RWPE2 (cell line): ENCODE measurements around the gene CCDC137.

Experiments
- ATAC-seq: fragments of 200-7000 bp; cut with Tn5 transposase; 3 replicates; pipeline ENCODE4 v1.9.1; 2021; ENCODE audit warnings: low read depth
- DNase-seq: peaks from one replicate; pipeline ENCODE4 v3.0.0-alpha.2; 2020; ENCODE audit warnings: low spot score
- H3K27ac ChIP-seq: fragments of 450-650 bp; 2 replicates; pipeline ENCODE4 v1.5.1; 2017; ENCODE audit warnings: mild to moderate bottlenecking; ENCODE audit not compliant: poor library complexity, severe bottlenecking
- H3K27me3 ChIP-seq: fragments of 250-450 bp; sonication (Bioruptor Pico); 2 replicates; pipeline ENCODE4 v1.5.1; 2021; ENCODE audit warnings: mild to moderate bottlenecking, moderate library complexity; ENCODE audit not compliant: insufficient read depth, poor library complexity, severe bottlenecking
- H3K36me3 ChIP-seq: fragments of 250-450 bp; sonication (Bioruptor Pico); 2 replicates; pipeline ENCODE4 v1.5.1; 2020; ENCODE audit warnings: low read depth, mild to moderate bottlenecking, moderate library complexity
- H3K4me1 ChIP-seq: fragments of 250-450 bp; sonication (Bioruptor Pico); 2 replicates; pipeline ENCODE4 v1.5.1; 2021; ENCODE audit warnings: mild to moderate bottlenecking, moderate library complexity; ENCODE audit not compliant: insufficient read depth, poor library complexity, severe bottlenecking
- H3K4me3 ChIP-seq: fragments of 250-450 bp; sonication (Bioruptor Pico); 2 replicates; pipeline ENCODE4 v1.5.1; 2021; ENCODE audit warnings: mild to moderate bottlenecking, moderate library complexity; ENCODE audit not compliant: severe bottlenecking
- H3K9me3 ChIP-seq: fragments of 250-450 bp; sonication (Bioruptor Pico); 2 replicates; pipeline ENCODE4 v1.5.1; 2021; ENCODE audit warnings: mild to moderate bottlenecking, moderate library complexity; ENCODE audit not compliant: severe bottlenecking
- TF ChIP-seq, protein P1 (sequence below): fragments of 450-650 bp; IDR thresholded peaks from one replicate; pipeline ENCODE4 v1.5.1; 2017; ENCODE audit warnings: mild to moderate bottlenecking, moderate library complexity; ENCODE audit not compliant: poor library complexity, severe bottlenecking

Gene CCDC137

DNA sequence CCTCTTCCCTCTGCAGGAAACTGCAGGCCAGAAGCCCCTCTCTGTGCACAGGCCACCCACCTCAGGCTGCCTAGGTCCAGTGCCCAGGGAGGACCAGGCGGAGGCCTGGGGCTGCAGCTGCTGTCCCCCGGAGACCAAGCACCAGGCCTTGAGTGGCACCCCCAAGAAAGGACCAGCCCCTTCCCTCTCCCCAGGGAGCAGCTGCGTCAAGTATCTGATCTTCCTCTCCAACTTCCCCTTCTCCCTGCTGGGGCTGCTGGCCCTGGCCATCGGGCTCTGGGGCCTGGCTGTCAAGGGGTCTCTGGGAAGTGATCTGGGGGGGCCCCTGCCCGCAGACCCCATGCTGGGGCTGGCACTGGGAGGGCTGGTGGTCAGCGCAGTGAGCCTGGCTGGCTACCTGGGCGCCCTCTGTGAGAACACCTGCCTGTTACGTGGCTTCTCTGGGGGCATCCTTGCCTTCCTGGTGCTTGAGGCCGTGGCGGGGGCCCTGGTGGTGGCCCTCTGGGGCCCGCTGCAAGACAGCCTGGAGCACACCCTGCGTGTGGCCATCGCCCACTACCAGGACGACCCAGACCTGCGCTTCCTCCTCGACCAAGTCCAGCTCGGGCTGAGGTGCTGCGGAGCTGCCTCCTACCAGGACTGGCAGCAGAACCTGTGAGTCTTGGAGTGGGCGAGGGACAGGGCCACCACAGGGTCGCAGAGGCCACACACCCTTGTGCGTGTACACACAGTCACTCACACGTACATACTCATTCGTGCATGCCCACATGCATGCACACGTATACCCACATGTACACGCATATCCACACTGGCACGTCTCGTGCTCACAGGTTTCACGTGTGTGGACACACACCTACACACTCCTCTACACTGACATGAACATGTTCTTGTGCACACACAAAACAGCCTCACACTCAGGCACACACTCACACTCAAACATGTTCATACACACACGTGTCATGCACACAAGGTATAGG is 21.3 kb upstream of the CCDC137 start:
- DNase-seq (no peak), ATAC-seq (no peak)
- no peak overlapping the region for H3K27ac ChIP-seq

DNA sequence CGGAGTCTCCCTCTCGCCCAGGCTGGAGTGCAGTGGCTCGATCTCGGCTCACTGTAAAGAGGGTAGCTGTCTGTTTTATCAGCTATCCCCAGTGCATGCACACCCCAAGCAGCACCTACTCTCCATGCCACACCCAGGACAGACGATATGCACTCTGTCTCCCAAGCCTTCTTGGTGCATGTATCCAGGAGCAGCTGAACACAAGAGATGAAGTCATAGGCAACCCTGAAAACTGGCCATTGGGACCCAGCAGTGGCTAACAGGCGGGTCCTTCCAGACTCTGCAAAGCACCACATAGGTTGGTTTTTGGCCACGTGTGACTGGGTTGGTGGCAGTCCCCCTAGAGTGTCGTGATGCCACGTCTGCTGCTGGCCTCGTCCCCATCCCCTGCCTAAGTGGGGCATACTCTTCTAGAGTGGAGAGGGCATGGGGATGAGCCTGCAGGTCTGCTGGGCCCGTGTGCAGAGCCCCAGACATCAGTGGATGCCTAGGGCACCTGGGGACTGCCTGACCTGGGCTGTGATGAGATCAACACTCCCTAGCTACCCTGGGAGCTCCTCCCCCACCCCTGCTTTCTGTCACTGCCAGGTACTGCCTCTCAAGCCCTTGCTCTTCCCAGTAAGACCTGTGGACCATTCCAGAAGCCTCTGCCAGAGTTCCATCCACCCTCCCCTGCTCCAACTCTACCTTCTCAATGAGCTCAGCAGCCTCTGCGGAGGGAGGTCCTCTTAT is 19.5 kb upstream of the CCDC137 start:
- DNase-seq (no peak), ATAC-seq (no peak; the same call in 2 of the 3 replicates)
- H3K4me1 ChIP-seq, result peaks cover 6% of the 10 kb centered on the region
- TF ChIP-seq, protein P1, sequence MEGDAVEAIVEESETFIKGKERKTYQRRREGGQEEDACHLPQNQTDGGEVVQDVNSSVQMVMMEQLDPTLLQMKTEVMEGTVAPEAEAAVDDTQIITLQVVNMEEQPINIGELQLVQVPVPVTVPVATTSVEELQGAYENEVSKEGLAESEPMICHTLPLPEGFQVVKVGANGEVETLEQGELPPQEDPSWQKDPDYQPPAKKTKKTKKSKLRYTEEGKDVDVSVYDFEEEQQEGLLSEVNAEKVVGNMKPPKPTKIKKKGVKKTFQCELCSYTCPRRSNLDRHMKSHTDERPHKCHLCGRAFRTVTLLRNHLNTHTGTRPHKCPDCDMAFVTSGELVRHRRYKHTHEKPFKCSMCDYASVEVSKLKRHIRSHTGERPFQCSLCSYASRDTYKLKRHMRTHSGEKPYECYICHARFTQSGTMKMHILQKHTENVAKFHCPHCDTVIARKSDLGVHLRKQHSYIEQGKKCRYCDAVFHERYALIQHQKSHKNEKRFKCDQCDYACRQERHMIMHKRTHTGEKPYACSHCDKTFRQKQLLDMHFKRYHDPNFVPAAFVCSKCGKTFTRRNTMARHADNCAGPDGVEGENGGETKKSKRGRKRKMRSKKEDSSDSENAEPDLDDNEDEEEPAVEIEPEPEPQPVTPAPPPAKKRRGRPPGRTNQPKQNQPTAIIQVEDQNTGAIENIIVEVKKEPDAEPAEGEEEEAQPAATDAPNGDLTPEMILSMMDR, result no peak
- H3K4me3 ChIP-seq, result no peak overlapping the region
- H3K27ac ChIP-seq, result no peak overlapping the region
- H3K27me3 ChIP-seq, result peaks cover 24% of the 10 kb centered on the region
- H3K9me3 ChIP-seq, result peaks cover 6% of the 10 kb centered on the region
- no peaks in the 10 kb centered on the region for H3K36me3 ChIP-seq

More for the DNA sequence above, 21.3 kb upstream of the CCDC137 start:
- Histone ChIP-seq H3K4me1 (peaks cover 10% of the 10 kb centered on the region), H3K36me3 (no peaks in the 10 kb centered on the region), H3K9me3 (peaks cover 6% of the 10 kb centered on the region), H3K27me3 (peaks cover 24% of the 10 kb centered on the region), H3K4me3 (no peak overlapping the region)
- TF ChIP-seq, protein P1, result no peak

DNA sequence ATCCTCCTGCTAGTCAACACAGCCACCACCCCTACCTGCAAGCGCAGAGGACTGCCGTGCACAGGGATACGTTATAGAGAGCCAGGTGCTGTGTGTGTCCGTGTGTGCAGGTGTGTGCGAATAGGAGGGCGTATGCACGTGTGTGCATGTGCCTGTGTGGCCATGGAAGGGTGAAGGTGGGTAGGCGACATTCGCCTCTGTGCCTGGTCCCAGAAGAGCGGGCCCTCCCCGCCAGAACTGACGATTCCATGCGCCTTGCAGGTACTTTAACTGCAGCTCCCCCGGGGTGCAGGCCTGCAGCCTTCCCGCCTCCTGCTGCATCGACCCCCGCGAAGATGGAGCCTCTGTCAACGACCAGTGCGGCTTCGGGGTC is 18.9 kb upstream of the CCDC137 start:
- H3K27me3 ChIP-seq, result peaks cover 24% of the 10 kb centered on the region
- H3K36me3 ChIP-seq, result no peaks in the 10 kb centered on the region
- no peaks in the 10 kb centered on the region for H3K4me1 ChIP-seq
- no peak for DNase-seq
- peaks cover 6% of the 10 kb centered on the region for H3K9me3 ChIP-seq
- no peak for ATAC-seq
- TF ChIP-seq, protein P1, result no peak
- H3K27ac ChIP-seq, result no peak overlapping the region
- H3K4me3 ChIP-seq, result no peak overlapping the region

DNA sequence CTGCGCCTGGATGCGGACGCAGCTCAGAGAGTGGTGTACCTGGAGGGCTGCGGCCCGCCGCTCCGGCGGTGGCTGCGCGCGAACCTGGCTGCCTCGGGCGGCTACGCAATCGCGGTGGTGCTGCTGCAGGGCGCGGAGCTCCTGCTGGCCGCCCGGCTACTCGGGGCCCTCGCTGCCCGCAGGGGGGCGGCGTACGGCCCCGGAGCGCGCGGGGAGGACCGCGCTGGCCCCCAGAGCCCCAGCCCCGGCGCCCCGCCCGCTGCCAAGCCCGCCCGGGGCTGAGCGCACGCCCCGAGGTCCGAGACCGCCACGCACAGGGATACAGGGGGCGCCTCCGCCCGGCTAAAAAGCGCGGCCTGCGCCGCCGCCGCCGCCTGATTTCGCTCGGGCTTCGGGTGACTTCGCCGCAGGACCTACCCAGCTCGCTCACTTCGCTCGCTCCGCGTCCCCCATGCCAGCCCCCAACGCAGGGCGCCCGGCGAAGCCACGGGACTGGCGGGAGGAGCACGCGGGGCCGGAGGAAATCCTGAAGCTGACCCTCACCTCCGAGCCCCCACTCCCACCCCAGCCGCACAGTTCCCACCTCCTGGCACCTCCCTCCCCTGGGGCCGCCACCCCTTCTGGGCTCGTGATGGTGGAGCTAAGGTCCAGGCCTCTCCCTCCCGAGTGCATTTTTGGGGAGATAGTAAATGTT is 18.4 kb upstream of the CCDC137 start:
- ATAC-seq (no peak), DNase-seq (no peak)
- no peak overlapping the region for H3K4me3 ChIP-seq
- H3K4me1 ChIP-seq, result no peaks in the 10 kb centered on the region
- TF ChIP-seq, protein P1, result no peak
- H3K36me3 ChIP-seq, result no peaks in the 10 kb centered on the region
- no peak overlapping the region for H3K27ac ChIP-seq
- peaks cover 6% of the 10 kb centered on the region for H3K9me3 ChIP-seq
- peaks cover 24% of the 10 kb centered on the region for H3K27me3 ChIP-seq
